Right ventricle myocardium superior (tissue), 1 donor: ENCODE measurements around the gene CBR3. TPM values are rescaled to one million over a fixed set of nuclear protein-coding genes. Genes with fewer than 3 reads are reported as not detected.

ENCODE experiments used
- ATAC-seq: fragments of 200-7000 bp; cut with Tn5 transposase; one replicate; pipeline ENCODE4 v1.9.1; 2020; ENCODE audit warnings: mild to moderate bottlenecking; ENCODE audit not compliant: poor library complexity
- DNase-seq: peaks from one replicate; pipeline ENCODE4 v3.0.0-alpha.2; 2020
- intact Hi-C: fragments of 100-400 bp; cut with DNase I; formaldehyde crosslinking; loops from one replicate; pipeline ENCODE4 v1.11.2; 2022
- total RNA-seq: library from RNA; stranded (reverse); fragmentation: NEBNext Ultra II Directional; extraction: Animal tissue kit (Norgen Biotek cat#: 25700); gene quantifications from one replicate; pipeline ENCODE4 v1.2.1, GENCODE V29; 2021
- donor health status: DM: no; HTN: yes; CAD: no; lungs with severe emphysema.

The CBR3 gene
- total RNA-seq, 1 donor from 2014 or later = 2.1 TPM

- intact Hi-C loops = no loop called here
- DNase-seq (no peak), ATAC-seq (no peak)
These were observed 35.9 kb downstream of the CBR3 start for GRCh38 chr21:36170823-36171222.

- intact Hi-C loops = no loop called here
- ATAC-seq (peak; percentile 6), DNase-seq (no peak)
These were observed 36.5 kb downstream of the CBR3 start for GRCh38 chr21:36171336-36171735.

- intact Hi-C loops = no loop called here
- peak; percentile 58 for DNase-seq
- ATAC-seq = peak; percentile 89
These were observed 37.0 kb downstream of the CBR3 start for GRCh38 chr21:36171741-36172331.

GRCh38 chr21:36174780-36175179 is 39.9 kb downstream of the CBR3 start:
- intact Hi-C loops = no loop called here
- ATAC-seq (no peak), DNase-seq (no peak)

GRCh38 chr21:36175771-36176565 is 41.1 kb downstream of the CBR3 start:
- intact Hi-C loops = no loop called here
- ATAC-seq (no peak), DNase-seq (no peak)

- intact Hi-C loops = no loop called here
- no peak for DNase-seq
- ATAC-seq = no peak
These were observed 43.5 kb downstream of the CBR3 start for GRCh38 chr21:36178349-36178748.

- DNase-seq (no peak), ATAC-seq (no peak)
- intact Hi-C loops = no loop called here
These were observed 44.3 kb downstream of the CBR3 start for GRCh38 chr21:36179145-36179544.

- intact Hi-C loops = no loop called here
- DNase-seq (no peak), ATAC-seq (no peak)
These were observed 46.1 kb downstream of the CBR3 start for GRCh38 chr21:36180963-36181362.

GRCh38 chr21:36183144-36183795 is 48.4 kb downstream of the CBR3 start:
- DNase-seq = no peak
- no peak for ATAC-seq
- intact Hi-C loops = no loop called here

- DNase-seq (no peak), ATAC-seq (no peak)
- intact Hi-C loops = no loop called here
These were observed 49.7 kb downstream of the CBR3 start for GRCh38 chr21:36184545-36184944.

- intact Hi-C loops = no loop called here
- ATAC-seq = no peak
- no peak for DNase-seq
These were observed 50.6 kb downstream of the CBR3 start for GRCh38 chr21:36185523-36185922.

- ATAC-seq (no peak), DNase-seq (no peak)
- intact Hi-C loops = no loop called here
These were observed 51.2 kb downstream of the CBR3 start for GRCh38 chr21:36186081-36186480.

GRCh38 chr21:36186506-36187399 is 51.9 kb downstream of the CBR3 start:
- intact Hi-C loops = no loop called here
- DNase-seq = peak; percentile 62
- ATAC-seq = peak; percentile 86

GRCh38 chr21:36188081-36188681 is 53.3 kb downstream of the CBR3 start:
- intact Hi-C loops = no loop called here
- DNase-seq (peak; percentile 77), ATAC-seq (peak; percentile 87)

GRCh38 chr21:36188937-36189336 is 54.1 kb downstream of the CBR3 start:
- intact Hi-C loops = no loop called here
- DNase-seq (no peak), ATAC-seq (no peak)

- DNase-seq (no peak), ATAC-seq (no peak)
- intact Hi-C loops = no loop called here
These were observed 55.9 kb downstream of the CBR3 start for GRCh38 chr21:36190736-36191135.

GRCh38 chr21:36193200-36193599 is 58.3 kb downstream of the CBR3 start:
- no peak for DNase-seq
- ATAC-seq = no peak
- intact Hi-C loops = no loop called here

- no peak for DNase-seq
- peak; percentile 55 for ATAC-seq
- intact Hi-C loops = no loop called here
These were observed 59.1 kb downstream of the CBR3 start for GRCh38 chr21:36194024-36194423.

- DNase-seq (no peak), ATAC-seq (no peak)
These were observed 60.7 kb downstream of the CBR3 start for GRCh38 chr21:36195613-36196012.

More at GRCh38 chr21:36195613-36196012, 60.7 kb downstream of the CBR3 start:
- intact Hi-C loops = no loop called here
